ENCODE measurements around the gene WIZ. TPM values are rescaled to one million over a fixed set of nuclear protein-coding genes. Genes with fewer than 3 reads are reported as not detected.

The WIZ gene
- total and polyA plus RNA-seq, 10 of the 15 experiments (the other 5 are each of a cell fraction or from before 2014, with no cell fraction given), result 0.10 to 26.7 (median 2.7) TPM

DNA sequence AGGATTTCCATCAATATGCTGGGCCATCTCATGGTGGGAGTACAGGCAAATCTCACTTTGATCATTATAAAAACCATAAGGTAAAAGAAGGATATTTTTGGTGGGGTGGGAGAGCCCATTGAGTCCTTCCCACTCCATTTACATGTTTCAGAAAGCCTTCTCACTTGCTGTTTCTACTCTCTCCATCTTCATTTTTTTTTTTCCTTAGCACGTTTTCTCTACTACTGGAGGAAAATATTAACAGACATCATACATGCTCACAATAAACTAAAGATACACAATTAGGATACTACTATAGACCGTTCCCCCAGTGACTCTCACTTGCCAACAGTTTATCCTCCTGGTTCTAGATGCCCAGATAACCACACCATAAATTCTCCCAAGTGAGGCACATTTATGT is 68.3 kb downstream of the WIZ start (continued):
- TF ChIP-seq E2F8 (IDR thresholded peaks at IDR 0.05; ENCODE audit: low read depth, partially characterized antibody) (no peak), STAT3 (IDR thresholded peaks at IDR 0.05; ENCODE audit: low read depth, low read length) (no peak), MEF2A (IDR thresholded peaks at IDR 0.05; ENCODE audit: insufficient read depth, low read depth, low read length) (no peak), FOXK2 (IDR thresholded peaks at IDR 0.05) (no peak), HDAC6 (IDR thresholded peaks at IDR 0.05; ENCODE audit: unreplicated experiment) (no peak), SUZ12 (IDR thresholded peaks at IDR 0.05; ENCODE audit: unreplicated experiment) (no peak), BCL3 (IDR thresholded peaks at IDR 0.05; ENCODE audit: borderline replicate concordance, insufficient read depth, low read depth, low read length, poor library complexity, severe bottlenecking) (no peak), SP1 (IDR thresholded peaks at IDR 0.05; ENCODE audit: low read depth, low read length) (no peak)
- TF ChIP-seq, protein P1, sequence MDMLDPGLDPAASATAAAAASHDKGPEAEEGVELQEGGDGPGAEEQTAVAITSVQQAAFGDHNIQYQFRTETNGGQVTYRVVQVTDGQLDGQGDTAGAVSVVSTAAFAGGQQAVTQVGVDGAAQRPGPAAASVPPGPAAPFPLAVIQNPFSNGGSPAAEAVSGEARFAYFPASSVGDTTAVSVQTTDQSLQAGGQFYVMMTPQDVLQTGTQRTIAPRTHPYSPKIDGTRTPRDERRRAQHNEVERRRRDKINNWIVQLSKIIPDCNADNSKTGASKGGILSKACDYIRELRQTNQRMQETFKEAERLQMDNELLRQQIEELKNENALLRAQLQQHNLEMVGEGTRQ (IDR thresholded peaks at IDR 0.05; ENCODE audit: borderline replicate concordance, low read depth, low read length), result no peak
